IPS DF 4.7 (cell line): Measurements from ENCODE around the gene TPI1.

Experiments
- DNase-seq: peaks from one replicate; pipeline ENCODE4 v3.0.0-alpha.2; 2013; ENCODE audit warnings: low spot score; ENCODE audit errors: extremely low read depth

TPI1 gene

GRCh38 chr12:6916426-6917200 is 49.3 kb downstream of the TPI1 start:
- no peak for DNase-seq

GRCh38 chr12:6917491-6918231 is 50.3 kb downstream of the TPI1 start:
- DNase-seq = no peak

- DNase-seq = no peak
Measured at GRCh38 chr12:6919588-6919987, 52.3 kb downstream of the TPI1 start.
